ENCODE measurements around the gene PYURF.

GRCh38 chr4:88567591-88567990 lies 44.0 kb upstream of the PYURF start:
- TF ChIP-seq CTCF (IDR thresholded peaks at IDR 0.05; ENCODE audit: low read length) (no peak), EZH2 (optimal IDR thresholded peaks at IDR 0.05; ENCODE audit: low read depth, low read length) (no peak), EZH2phosphoT487 (IDR thresholded peaks at IDR 0.05; ENCODE audit: low read length) (no peak)

Measured in MM.1S (cell line).